ENCODE data around the gene TIE1.

GRCh38 chr1:43346636-43347035 is 45.9 kb downstream of the TIE1 start:
- TF ChIP-seq POLR2A (IDR thresholded peaks at IDR 0.05; ENCODE audit: low read depth, low read length), result no peak
- TF ChIP-seq CTCF (IDR thresholded peaks at IDR 0.05; ENCODE audit: extremely low read depth in 1 of 2, insufficient read depth in 1 of 2, low read depth in 1 of 2, low read length in 2 of 2), result no peak
- no peak for TF ChIP-seq EZH2 (IDR thresholded peaks at IDR 0.05; ENCODE audit: borderline replicate concordance, low read depth, low read length, severe bottlenecking)
- TF ChIP-seq GATA2 (IDR thresholded peaks at IDR 0.05; ENCODE audit: insufficient read depth, insufficient read length, low read depth, low read length), result no peak
- TF ChIP-seq POLR2AphosphoS5 (IDR thresholded peaks at IDR 0.05; ENCODE audit: insufficient read depth, low read depth, low read length), result no peak
- no peak for TF ChIP-seq MAX (IDR thresholded peaks at IDR 0.05; ENCODE audit: insufficient read depth, insufficient read length)
- TF ChIP-seq FOS (IDR thresholded peaks at IDR 0.05; ENCODE audit: borderline replicate concordance, insufficient read depth, low read length), result no peak
- no peak for TF ChIP-seq MYC (IDR thresholded peaks at IDR 0.05; ENCODE audit: low read depth, low read length)
